NCI-H1105 treated with DMSO at 0.1 percent for 48 hours (cell line): Measurements from ENCODE around the gene CDH23.

Source experiments
- DNase-seq: peaks from one replicate; lab custom pipeline; 2025; lab: John Stamatoyannopoulos, UW

Gene CDH23

DNA sequence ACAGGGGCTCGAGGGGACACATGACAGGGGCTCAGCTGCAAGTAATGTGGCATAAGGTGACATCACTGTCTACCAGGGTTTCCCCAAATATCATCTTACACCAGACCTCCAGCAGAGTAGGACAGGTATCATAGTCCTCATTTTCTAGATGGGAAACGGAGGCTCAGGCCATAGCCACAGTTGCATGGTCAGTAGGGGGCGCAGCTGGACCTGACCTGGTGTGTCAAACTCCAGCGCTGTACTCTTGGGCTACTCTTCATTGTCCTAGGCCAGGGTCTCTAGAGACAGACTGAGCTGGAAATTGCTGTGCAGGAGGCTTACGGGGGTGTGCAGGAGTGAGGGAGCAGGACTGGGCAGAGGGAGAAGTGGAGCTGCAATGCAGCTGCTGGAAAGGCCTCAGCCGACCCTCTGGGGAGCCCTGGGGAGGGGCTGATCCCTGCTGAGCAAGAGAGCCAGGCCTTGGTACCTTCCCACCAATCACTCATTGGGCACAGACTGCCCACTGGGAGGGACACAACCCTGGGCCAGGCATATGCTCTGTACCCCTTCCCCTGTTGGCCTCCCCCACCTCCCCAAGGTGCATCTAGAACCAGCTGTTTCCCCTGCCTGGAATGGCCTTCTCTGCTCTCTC, 89.9 kb downstream of the CDH23 start:
- DNase-seq = no peak

DNA sequence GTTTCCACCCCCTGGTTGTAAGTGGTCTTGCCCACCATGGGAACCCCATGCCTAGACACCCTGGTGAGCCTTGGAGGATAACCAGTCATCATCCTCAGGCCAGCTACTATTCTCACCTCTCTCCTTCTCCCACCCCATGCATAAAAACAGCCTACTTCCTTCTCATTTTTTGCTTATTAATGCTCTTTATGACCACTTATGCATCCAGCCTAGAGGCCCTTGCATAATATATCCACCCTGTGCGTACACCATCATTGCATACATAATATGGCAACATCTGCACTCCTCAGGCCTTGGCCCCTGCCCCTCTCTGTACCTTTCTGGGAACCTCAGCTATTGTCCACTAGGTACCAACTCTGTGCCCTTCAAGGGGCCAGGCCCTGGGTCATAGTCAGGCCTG, 91.0 kb downstream of the CDH23 start:
- DNase-seq = no peak

DNA sequence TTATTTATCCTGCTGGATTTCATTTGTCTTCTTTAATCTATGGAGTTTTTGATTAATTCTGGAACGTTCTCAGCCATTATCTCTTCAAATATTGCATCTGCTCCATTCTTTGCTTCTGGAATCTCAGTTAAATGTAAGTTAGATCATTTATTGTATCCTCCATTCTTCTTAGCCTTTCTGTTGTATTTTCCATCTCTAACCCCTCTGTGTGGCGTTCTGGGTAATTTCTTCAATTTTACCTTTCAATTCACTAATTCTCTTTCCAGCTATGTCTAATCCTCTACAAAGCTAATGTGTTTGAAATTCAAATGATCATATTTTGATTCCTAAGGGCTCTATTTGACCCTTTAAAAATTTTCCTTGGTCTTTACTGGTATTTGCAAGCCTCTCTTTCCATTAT, 92.4 kb downstream of the CDH23 start:
- DNase-seq = no peak

DNA sequence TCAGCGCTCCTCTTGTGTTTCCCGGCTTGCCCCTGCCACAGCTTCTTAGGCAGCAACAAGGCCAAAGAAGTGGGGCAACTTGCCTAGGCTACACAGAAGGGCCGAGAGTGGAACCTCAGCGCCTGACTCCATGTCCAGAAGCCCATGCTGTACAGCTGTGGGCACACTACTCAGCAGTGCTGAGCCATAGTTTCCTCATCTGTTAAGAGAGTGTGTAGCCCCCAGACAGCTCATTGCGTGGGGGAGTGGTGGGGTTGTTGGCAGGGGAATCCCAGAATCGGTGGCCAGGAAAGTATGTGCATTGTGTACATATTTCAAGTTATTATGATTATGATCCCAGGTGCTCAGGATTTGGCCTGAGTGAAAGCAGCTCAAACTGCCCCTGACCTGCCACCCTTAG, 96.2 kb downstream of the CDH23 start:
- DNase-seq = no peak

DNA sequence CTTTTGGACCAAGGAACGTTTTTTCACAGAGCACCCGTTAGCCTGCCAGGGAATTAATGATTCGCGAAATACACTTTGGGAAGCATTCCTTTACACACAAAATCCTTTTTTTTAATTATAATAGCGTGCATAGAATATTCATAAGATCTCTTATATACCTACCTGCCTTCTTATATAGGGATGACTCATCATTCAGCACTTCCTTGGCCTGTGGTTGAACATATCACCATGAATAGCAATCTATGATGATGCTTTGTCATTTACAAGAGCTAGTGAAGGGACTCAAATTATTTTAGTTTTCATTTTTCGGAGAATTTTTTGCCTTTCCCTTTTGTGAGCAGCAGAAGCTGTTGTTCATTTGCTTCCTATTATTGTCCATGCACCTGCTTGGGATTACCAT, 97.0 kb downstream of the CDH23 start:
- no peak for DNase-seq

DNA sequence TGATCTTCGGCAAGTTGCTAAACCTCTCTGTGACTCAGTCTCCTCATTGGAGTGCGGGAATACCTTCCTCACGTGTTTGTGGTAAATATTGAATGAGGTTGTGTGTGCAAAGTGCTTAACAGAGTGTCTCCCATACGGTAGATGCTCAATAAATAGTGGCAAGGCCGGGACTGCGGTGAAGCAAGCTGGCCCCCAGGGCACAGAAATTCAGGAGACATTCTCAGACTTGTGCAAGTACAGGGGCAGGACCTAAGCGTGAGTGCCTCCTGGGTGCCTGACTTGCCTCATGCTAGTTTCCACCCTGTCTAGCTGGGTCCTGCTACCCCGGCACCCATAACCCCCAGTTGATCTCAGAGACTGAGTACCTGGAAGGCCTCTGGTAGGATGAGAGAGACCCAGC, 97.8 kb downstream of the CDH23 start:
- no peak for DNase-seq

DNA sequence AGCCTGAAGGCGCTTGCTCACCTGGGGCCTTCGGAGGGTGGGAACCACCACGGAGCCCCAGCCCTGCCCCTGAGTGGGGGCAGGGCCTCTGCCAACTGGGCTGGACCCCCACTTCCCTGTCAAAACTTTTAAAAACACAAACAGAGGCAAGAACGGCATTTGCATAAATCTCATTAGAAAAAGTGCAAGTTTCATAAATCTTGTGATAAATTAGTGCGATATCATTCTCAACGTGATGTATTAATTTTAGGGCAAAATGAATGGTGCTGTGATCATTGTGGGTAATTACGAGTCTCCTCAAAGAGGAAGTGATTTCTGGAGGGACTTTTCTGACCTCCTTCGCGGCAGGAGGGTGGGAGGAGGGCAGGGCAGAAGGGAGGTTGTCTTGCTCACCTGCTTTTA, 98.3 kb downstream of the CDH23 start:
- DNase-seq = no peak

DNA sequence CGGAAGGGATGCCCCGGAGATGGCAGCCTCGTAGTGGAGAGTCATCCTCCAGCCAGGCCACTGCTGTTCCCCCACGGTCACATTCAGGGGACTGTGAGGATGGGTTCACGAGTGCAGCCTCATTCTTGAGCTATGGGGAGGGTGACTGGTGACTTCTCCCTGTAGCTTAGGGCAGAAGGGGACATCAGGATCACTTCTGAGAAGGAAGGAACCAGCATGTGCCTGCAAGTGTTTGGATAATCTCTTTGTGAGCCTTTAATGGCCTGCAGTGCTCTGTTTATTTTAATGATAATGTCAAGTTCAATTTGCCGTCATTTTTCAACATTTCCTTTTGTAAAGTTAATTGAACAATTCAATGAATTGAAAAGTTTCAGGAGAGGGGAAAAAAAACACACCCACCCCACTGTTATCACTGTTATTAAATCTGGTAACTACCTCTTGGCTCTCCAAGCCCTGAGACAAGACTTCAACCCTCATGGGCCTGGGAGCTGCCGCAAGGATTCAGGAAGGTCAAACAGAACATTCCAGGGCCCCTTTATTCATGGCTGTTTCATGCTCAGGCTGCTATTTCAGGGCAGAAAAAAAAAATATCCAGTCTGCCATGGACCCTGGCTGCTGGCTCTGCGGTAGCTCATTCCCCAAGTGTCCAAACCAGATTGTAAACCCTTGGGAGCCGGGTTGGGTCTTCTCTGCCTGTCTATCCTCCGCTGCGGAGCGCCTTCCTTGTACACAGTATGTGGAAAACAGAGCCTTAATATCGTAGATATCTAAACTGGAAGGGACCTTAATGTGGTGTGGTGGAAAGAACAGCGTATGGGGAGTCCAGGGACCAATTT, 100.4 kb downstream of the CDH23 start:
- DNase-seq = no peak

DNA sequence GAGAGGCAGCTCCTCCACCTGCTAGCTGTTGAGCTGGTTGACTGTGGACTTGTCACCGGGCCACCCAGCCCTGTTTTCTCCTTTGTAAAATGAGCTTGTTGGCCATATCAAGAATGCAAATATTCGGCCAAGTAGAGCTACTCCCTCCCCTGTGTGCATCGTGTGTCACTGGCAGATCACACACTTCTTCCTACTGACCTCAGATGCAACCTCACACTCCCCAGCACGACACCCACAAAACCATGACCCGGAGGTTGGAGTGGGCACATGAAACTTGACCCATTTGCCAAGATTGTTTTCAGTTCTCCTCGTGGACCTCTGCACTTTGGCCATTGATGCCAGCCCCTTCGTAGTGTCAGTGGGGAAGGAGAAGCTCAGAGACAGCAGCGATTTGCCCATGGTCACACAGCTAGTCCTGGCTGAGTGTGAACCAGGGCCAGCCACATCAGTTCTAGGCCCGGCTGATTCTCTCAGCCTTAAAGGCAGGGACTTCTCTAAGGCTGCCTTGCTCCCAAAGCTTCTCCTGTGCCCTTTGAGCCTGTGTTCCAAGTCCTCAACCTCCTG, 101.1 kb downstream of the CDH23 start:
- no peak for DNase-seq

DNA sequence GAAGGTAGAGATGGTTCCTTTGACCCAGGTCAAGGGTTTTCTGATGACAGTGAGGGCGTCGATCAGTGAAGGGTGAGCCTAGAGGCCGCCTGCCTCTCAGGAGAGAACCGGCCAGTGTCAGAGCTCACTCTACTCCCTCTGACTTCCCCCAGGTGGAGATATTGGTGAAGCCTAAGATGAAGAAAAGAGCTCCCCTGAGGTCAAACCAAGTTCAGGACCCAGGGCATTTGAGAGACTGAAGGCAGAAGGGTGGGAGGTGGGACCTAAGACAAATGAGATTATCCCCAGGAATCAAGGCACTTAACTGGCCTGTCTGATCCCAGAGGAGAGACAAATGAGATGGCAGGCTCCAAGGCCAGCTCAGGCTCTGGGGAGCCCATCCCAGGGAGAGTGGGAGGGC, 104.7 kb downstream of the CDH23 start:
- no peak for DNase-seq

DNA sequence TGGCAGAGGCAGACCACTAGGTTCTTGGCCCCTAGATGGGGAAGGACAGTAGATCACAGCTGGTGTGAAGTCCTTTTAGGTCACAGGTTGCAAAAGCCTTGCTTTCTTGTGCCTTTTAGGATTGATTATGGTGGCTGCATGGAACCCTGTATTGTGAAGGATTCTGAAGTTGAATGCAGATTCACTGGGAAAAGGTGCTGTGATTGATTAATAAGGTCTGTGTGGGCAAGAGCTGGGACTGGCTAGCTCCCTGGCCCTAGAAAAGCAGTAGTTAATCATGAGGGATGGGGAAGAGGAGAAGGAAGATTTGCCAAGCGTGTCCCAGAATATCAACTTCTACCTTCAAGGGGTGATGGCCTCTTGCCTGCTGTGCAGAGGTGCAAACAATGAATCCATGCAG, 105.5 kb downstream of the CDH23 start:
- DNase-seq = no peak

DNA sequence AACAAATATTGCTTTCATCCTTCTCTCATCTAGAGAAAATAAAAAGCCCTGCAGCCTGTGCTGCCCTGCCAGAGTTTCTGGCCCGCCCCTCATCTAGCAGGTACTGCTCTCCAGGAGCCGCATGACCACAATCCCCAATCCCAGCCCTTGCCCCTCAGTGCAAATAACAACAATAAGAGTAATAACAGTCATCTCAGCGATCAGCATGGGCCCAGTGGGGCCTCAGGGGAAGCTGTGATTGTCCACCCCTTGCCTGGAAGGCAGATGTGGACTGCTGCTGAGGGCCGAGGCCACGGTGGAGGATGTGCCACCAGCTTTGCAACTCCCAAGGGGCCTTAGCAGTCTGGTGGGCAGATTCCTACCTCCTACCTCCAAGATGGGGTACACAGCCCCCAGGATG, 106.1 kb downstream of the CDH23 start:
- DNase-seq = no peak

DNA sequence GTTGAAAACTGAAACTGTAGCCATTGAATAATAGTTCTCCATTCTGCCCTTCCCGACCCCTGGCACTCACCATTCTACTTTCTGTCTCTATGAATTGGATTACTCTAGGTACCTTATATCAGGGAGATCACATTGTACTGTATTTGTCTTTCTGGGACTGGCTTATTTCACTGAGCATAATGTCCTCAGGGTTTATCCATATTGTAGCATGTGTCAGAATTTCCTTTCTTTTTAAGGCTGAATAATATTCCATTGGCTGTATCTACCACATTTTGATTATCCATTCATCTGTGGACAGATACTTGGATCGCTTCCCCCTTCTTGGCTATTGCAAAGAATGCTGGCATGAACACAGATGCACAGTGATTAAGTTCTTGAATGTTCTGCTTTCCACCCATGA, 107.4 kb downstream of the CDH23 start:
- DNase-seq = no peak

DNA sequence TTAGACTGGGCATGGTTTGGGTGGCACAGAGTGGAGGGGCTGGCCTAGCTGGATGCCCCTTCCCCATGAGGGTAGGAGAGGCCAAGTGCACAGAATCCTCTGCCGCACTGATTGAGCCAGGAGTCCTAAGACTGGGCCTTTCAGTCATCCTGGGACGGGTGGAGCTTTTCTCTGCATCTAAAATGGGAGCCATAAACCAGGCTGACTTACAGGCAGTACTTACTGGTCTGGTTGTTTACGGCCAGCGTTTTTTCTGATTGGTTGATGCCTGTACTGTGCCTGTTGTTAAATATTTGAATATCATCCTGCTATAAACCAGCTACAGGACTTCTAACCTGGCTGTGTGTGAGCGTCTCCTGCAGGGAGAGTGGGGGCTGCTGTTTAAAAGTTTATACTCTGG, 107.8 kb downstream of the CDH23 start:
- DNase-seq = no peak

DNA sequence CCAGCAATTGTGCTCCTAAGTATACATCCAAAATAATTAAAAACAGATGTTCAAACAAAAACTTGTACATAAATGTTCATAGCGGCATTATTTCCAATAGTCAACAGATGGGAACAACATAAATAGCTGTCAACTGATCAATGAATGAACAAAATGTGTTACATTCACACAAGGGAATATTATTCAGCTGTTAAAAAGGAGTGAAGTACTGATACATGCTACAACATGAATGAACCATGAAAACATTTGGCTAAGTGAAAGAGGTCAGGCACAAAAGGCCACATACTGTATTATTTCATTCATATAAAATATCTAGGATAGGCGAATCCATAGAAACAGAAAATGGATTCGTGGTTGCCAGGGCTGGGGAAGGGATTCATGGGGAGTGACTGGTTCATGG, 109.1 kb downstream of the CDH23 start:
- DNase-seq = no peak

DNA sequence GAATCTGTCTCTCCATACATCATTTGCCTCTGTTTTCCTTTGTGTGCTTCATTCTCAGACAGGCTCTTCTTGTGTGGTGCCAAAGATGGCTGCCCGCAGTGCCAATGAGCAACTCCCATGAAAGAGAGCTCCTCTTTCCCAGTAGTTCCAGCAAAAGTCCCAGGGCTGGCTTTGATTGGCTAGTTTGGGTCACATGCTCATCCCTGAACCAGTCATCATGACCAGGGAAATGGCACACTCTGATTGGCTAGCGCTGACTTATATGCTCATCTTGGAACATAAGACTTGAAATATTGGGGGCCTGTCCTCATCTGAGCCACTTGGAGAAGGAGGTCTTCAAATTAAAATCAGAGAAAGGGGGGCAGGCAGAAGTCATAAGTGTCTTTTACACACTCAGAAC, 112.7 kb downstream of the CDH23 start:
- DNase-seq = no peak

DNA sequence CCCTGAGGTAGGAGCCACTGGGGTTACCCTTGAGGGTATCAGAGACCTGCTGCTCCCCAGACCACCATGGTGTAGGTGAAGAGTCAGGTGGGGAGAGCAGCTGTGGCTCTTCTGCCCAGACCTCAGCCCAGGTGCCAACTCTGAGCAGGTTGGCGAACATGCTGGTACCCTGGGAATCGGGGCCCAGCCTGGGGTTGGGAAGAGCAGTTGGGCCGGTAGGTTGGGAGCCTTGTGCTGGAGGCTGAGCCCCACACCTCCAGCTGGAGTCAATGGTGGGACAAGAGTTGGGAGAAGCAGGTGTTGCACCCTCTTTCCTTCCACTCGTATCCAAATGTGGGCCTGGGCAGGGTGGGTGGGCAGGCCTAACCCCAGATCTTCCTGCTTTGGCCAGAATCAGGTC, 114.5 kb downstream of the CDH23 start:
- DNase-seq = no peak

DNA sequence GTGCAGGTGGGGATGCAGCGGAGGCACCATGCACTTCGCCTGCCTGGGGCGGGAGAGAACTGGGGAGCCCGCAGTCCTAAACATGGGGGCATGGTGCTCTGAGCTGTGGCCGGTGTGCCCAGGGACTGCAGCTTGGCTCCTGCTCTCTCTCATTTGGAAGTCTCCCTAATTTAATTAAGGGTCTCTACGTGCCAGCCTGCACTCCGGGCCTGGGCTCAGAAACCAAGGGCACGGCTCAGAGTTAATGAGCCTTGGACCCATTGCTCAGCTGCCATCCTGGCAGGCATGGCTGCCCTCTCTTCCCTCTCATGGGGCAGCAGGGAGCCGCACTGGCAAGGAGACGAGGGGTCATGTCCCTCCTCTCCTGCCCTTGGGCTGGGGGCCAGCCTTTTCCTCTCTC, 115.6 kb downstream of the CDH23 start:
- no peak for DNase-seq

DNA sequence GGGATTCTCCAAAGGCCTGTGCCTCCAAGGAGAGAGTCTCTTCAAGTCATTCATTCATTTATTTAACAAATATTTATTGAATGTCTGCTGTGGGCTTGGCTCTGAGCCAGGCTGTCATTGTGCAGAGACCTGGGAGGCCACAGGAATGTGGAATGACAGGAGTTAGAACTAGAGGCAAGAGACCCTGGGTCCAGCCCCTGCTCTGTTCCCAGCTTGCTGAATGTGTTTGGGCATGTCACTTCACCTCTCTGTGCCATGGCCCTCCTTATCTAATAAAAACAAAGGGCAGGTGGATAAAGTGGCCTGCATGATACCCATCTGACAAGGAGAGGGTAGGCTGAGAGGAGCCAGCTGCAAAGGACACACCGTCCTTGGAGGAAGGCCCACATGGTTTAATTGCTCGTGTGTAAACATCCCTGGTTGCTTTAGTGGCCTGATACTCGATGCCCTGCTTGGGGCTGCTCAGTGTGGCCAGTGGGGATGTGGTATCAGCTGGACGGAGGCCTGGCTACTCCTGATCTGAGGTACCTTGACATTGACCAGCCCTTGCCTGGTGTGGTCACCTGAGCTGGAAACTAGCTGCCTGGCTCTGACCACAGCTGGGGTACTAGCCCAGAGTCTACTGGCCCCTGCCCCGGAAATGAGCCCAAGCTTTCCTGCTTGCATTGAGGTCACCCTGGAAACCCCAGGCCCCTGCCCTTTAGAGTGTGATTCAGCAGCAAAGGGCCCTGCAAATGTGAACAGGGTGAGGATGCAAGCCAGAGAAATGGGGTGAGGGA, 116.2 kb downstream of the CDH23 start:
- DNase-seq = peak; percentile 62

DNA sequence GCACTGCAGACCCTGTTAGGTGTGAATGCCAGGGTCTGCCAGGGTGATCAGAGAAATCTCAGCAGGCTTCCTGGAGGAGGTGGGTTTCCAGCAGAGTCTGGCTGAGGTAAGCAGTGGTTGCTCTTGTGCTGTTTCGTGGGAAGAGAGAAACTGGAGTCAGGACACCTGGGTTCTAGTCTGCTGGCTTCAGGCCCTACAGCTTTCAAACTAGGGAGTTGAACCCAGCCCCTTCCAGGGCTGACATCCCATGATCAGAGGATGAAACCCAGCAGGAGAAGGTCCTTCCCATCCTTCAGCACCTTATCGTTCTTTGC, 116.8 kb downstream of the CDH23 start:
- no peak for DNase-seq

DNA sequence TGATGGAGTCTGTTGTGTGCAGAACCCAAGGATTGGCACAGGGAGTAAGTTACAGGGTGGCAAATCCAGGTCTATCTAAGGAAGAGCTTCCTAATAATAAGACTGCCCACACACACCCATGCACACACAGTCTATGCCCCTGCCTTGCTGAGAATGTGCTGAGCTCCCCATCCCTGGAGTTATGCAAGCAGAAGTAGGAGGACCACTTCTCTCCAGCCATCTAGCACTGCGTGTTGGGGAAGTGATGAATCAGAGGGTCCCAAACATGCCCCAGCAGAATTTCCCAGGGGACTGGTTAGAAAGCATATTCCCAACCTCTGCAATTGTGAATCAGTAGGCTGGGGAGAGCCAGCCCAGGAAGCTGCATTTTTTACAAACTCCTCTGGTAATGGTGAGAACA, 117.2 kb downstream of the CDH23 start:
- DNase-seq = no peak

DNA sequence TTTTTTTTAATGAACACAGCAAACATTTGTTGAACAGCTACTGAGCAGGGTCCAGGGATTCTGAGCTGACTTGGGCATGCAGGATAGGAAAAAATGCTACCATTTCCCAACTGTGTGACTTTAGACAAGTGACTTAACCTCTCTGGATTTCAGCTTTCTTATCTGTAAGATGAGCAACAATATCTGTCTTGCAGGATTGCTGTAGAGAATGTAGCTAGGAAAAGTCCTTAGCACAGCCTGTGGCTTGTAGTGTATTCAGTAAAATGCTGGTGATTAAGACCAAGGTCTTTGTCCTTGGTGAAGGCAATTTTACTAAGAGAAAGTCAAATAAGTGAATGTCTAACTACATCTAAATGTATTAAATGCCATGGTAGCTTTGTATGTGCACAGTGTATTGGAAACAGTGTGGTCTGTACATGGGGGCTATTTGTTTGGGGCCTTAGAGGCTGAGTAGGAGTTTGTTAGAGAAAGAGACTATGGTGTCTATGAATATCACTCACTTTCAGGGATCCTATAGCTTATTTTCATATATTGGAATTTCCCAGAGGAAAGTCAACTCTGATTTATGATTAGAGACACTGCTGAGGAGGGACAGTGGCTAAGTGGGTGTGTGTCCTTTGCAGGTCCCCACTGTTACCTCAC, 118.9 kb downstream of the CDH23 start:
- DNase-seq = no peak

DNA sequence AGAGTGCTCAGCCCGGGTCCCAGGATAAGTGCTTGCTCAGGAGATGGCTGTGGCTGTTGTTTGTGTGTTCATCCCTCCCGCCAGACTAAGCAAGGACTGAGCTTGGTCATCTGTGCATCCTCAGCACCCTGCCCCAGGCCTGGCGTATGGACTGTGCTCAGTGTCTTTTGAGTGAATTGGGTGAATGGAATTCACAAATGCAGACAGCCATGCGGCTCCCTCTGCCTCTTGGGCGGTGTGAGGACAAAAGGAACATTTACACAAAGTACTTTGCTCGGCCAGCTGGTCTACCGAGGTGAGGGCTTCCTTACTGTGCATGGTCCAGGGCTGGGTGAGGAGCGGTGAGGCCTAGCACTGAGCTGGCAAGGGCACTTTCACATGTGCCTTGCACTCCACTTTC, 120.2 kb downstream of the CDH23 start:
- no peak for DNase-seq
